NB4 (cell line): ENCODE measurements around the gene BCO2.

Experiments
- POLR2A ChIP-seq: IDR thresholded peaks from 2 replicates; pipeline ENCODE4 v1.6.1; 2011; ENCODE audit warnings: mild to moderate bottlenecking; ENCODE audit not compliant: insufficient read length; ENCODE audit errors: extremely low read depth
- TF ChIP-seq, protein P1 (sequence below): IDR thresholded peaks from one replicate; pipeline ENCODE4 v1.5.1; 2012; ENCODE audit warnings: low read depth, low read length

GRCh38 chr11:112268406-112268805, 93.1 kb downstream of the BCO2 start:
- TF ChIP-seq, protein P1, sequence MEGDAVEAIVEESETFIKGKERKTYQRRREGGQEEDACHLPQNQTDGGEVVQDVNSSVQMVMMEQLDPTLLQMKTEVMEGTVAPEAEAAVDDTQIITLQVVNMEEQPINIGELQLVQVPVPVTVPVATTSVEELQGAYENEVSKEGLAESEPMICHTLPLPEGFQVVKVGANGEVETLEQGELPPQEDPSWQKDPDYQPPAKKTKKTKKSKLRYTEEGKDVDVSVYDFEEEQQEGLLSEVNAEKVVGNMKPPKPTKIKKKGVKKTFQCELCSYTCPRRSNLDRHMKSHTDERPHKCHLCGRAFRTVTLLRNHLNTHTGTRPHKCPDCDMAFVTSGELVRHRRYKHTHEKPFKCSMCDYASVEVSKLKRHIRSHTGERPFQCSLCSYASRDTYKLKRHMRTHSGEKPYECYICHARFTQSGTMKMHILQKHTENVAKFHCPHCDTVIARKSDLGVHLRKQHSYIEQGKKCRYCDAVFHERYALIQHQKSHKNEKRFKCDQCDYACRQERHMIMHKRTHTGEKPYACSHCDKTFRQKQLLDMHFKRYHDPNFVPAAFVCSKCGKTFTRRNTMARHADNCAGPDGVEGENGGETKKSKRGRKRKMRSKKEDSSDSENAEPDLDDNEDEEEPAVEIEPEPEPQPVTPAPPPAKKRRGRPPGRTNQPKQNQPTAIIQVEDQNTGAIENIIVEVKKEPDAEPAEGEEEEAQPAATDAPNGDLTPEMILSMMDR: no peak
- TF ChIP-seq POLR2A: no peak
